ENCODE results near the gene GADD45A.

The GADD45A gene

GRCh38 chr1:67668660-67669059 lies 16.3 kb upstream of the GADD45A start:
- Histone ChIP-seq H3K79me2 (ENCODE audit: low read length) (no peaks in the 10 kb centered on the region), H4K20me1 (ENCODE audit: insufficient read depth, low read length) (no peaks in the 10 kb centered on the region), H3K9me2 (replicated peaks; ENCODE audit: insufficient read depth, low read length) (no peaks in the 10 kb centered on the region), H3K4me1 (ENCODE audit: low read length) (no peaks in the 10 kb centered on the region), H3K9ac (ENCODE audit: low read length) (no peak overlapping the region), H3K27ac (ENCODE audit: low read length) (no peak overlapping the region), H3K9me3 (replicated peaks; ENCODE audit: insufficient read depth, low read length) (no peaks in the 10 kb centered on the region), H2AFZ (ENCODE audit: low read length) (no peak overlapping the region), H3K36me3 (replicated peaks; ENCODE audit: insufficient read depth, low read length) (no peaks in the 10 kb centered on the region), H3K4me2 (ENCODE audit: low read depth, low read length) (no peak overlapping the region), H3K27me3 (replicated peaks; ENCODE audit: insufficient read depth, low read length) (no peaks in the 10 kb centered on the region), H3K4me3 (ENCODE audit: low read length) (no peak overlapping the region), H3F3A (ENCODE audit: insufficient read depth, low read length) (no peaks in the 10 kb centered on the region)
- DNase-seq: no peak
- TF ChIP-seq EZH2 (optimal IDR thresholded peaks at IDR 0.05; ENCODE audit: low read depth, low read length) (no peak), EZH2phosphoT487 (IDR thresholded peaks at IDR 0.05; ENCODE audit: low read length) (no peak)
- TF ChIP-seq, protein P1, sequence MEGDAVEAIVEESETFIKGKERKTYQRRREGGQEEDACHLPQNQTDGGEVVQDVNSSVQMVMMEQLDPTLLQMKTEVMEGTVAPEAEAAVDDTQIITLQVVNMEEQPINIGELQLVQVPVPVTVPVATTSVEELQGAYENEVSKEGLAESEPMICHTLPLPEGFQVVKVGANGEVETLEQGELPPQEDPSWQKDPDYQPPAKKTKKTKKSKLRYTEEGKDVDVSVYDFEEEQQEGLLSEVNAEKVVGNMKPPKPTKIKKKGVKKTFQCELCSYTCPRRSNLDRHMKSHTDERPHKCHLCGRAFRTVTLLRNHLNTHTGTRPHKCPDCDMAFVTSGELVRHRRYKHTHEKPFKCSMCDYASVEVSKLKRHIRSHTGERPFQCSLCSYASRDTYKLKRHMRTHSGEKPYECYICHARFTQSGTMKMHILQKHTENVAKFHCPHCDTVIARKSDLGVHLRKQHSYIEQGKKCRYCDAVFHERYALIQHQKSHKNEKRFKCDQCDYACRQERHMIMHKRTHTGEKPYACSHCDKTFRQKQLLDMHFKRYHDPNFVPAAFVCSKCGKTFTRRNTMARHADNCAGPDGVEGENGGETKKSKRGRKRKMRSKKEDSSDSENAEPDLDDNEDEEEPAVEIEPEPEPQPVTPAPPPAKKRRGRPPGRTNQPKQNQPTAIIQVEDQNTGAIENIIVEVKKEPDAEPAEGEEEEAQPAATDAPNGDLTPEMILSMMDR (IDR thresholded peaks at IDR 0.05; ENCODE audit: low read length): no peak

GRCh38 chr1:67672260-67672803 lies 12.7 kb upstream of the GADD45A start:
- H3K4me2 ChIP-seq (ENCODE audit: low read depth, low read length): no peak overlapping the region
- no peaks in the 10 kb centered on the region for H3K27me3 ChIP-seq (replicated peaks; ENCODE audit: insufficient read depth, low read length)
- no peaks in the 10 kb centered on the region for H4K20me1 ChIP-seq (ENCODE audit: insufficient read depth, low read length)
- H3K4me1 ChIP-seq (ENCODE audit: low read length): peaks cover 31% of the 10 kb centered on the region
- H3K36me3 ChIP-seq (replicated peaks; ENCODE audit: insufficient read depth, low read length): no peaks in the 10 kb centered on the region
- H3K79me2 ChIP-seq (ENCODE audit: low read length): no peaks in the 10 kb centered on the region
- no peaks in the 10 kb centered on the region for H3K9me3 ChIP-seq (replicated peaks; ENCODE audit: insufficient read depth, low read length)
- H3K4me3 ChIP-seq (ENCODE audit: low read length): no peak overlapping the region
- H3K9ac ChIP-seq (ENCODE audit: low read length): no peak overlapping the region
- no peak overlapping the region for H2AFZ ChIP-seq (ENCODE audit: low read length)
- no peak for DNase-seq
- no peak for TF ChIP-seq EZH2phosphoT487 (IDR thresholded peaks at IDR 0.05; ENCODE audit: low read length)
- no peak for TF ChIP-seq EZH2 (optimal IDR thresholded peaks at IDR 0.05; ENCODE audit: low read depth, low read length)
- TF ChIP-seq, protein P1 (IDR thresholded peaks at IDR 0.05; ENCODE audit: low read length): no peak
- H3F3A ChIP-seq (ENCODE audit: insufficient read depth, low read length): peaks cover 7% of the 10 kb centered on the region; the same call in 1 of the 2 replicates
- no peaks in the 10 kb centered on the region for H3K9me2 ChIP-seq (replicated peaks; ENCODE audit: insufficient read depth, low read length)
- no peak overlapping the region for H3K27ac ChIP-seq (ENCODE audit: low read length)

DNA sequence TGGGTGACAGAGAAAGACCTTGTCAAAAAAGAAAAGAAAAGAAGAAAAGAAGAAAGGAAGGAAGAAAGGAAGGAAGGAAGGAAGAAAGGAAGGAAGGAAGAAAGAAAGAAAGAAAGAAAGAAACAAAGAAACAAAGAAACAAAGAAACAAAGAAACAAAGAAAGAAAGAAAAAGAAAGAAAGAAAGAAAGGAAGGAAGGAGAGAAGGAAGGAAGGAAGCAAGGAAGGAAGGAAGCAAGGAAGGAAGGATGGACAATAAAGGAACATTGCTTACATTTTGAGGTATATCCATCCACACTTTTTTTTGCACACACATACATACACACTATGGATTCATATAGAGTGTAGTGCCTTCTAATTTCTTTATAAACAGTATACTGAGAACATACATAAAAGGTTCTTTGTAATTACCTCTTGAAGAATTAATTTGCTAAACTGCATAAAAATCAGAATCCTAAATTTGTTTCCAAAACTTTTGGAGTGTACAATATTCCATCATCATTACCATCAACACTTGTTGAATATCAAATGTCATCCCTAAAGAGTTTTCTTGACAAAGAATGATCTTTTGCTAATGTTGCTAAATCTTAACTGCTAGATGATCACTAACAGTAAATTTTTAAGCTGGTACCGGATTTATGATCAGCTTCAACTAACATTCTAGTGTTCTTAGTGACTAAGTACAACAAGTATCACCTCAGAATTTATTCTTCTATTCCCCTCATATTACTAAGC lies 11.4 kb upstream of the GADD45A start:
- Histone ChIP-seq H3K9me2 (replicated peaks; ENCODE audit: insufficient read depth, low read length) (no peaks in the 10 kb centered on the region), H3K4me1 (ENCODE audit: low read length) (peaks cover 31% of the 10 kb centered on the region), H3K4me3 (ENCODE audit: low read length) (no peak overlapping the region), H3F3A (ENCODE audit: insufficient read depth, low read length) (peaks cover 7% of the 10 kb centered on the region; the same call in 1 of the 2 replicates), H3K27ac (ENCODE audit: low read length) (no peak overlapping the region), H3K4me2 (ENCODE audit: low read depth, low read length) (no peak overlapping the region), H3K79me2 (ENCODE audit: low read length) (no peaks in the 10 kb centered on the region), H3K36me3 (replicated peaks; ENCODE audit: insufficient read depth, low read length) (no peaks in the 10 kb centered on the region), H4K20me1 (ENCODE audit: insufficient read depth, low read length) (no peaks in the 10 kb centered on the region), H3K9ac (ENCODE audit: low read length) (no peak overlapping the region), H3K27me3 (replicated peaks; ENCODE audit: insufficient read depth, low read length) (no peaks in the 10 kb centered on the region), H2AFZ (ENCODE audit: low read length) (no peak overlapping the region), H3K9me3 (replicated peaks; ENCODE audit: insufficient read depth, low read length) (no peaks in the 10 kb centered on the region)
- TF ChIP-seq, protein P1 (IDR thresholded peaks at IDR 0.05; ENCODE audit: low read length): no peak
- no peak for DNase-seq
